ENCODE measurements around the gene MYT1. TPM values are rescaled to one million over a fixed set of nuclear protein-coding genes. Genes with fewer than 3 reads are reported as not detected.
A peak's percentile ranks its signal among the peaks of the same experiment; 100 is the strongest.

The MYT1 gene
- total RNA-seq, 1 donor from 2014 or later, result not detected

DNA sequence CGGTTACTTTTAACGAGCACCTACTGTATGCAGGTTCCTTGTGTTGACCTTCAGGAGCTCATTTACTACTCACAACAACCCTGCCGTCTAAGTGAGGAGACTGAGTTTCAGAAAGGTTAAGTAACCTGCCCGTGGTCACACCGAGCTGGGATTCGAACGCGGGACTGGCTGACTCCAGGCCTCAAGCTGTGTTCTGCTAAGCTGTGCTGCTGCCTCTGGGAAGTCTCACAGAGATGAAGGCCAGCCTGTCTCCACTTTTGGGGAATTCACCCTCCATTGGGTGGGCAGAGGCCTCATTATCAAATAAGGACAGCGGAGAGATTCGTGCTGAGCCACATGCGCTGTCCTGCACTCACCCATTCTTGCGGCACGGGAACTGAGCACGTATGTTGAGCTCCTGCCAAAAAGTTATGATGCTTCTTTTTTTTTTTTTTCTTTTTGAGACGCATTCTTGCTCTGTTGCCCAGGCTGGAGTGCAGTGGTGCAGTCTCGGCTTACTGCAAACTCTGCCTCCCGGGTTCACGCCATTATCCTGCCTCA, 25.9 kb upstream of the MYT1 start:
- peak; percentile 62 for DNase-seq (ENCODE audit: low spot score)
- intact Hi-C loops (cut with DNase I), result no loop called here

DNA sequence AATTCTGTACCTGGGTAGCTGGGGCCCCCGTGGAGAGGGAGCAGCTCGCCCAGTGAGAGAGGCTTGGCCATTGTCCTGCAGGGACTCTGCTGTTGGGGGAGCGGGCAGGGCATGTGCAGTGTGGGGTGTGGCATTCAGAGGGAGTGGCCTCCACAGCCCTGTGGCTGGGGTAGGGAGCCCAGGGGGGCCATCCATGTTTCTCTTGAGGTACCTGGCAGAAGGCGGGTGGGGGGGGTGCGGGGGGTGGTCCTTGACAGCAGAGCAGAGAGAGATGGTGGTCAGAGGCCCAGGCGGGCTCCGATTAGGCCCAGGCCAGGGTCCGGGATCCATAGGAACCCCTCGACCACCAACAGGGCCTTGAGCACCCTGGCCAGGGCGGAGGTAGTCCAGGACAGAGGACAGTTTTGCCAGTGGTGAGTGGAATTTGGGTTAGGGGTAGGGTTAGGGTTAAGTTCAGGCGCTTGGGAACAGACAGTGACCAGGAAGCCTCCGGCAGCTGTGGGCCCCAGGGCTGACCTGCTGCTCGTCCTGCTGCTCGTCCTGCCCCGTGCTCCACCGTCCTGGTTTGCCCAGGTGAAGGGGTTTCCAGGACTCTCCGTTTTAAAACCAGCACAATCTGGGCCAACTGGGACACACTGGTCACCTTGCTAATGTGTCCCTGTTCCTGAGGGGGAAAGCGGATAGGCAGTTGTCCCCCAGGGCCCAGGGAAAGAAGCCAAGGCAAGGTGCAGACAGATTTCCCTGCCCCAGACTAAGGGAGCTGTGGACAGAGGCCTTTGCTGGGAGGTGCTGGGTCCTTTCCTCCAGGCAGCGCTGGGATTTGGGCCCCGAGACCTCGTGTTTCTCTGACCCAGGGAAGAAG, 24.8 kb upstream of the MYT1 start:
- peak; percentile 54 for DNase-seq (ENCODE audit: low spot score)
- intact Hi-C loops (cut with DNase I), result no loop called here

DNA sequence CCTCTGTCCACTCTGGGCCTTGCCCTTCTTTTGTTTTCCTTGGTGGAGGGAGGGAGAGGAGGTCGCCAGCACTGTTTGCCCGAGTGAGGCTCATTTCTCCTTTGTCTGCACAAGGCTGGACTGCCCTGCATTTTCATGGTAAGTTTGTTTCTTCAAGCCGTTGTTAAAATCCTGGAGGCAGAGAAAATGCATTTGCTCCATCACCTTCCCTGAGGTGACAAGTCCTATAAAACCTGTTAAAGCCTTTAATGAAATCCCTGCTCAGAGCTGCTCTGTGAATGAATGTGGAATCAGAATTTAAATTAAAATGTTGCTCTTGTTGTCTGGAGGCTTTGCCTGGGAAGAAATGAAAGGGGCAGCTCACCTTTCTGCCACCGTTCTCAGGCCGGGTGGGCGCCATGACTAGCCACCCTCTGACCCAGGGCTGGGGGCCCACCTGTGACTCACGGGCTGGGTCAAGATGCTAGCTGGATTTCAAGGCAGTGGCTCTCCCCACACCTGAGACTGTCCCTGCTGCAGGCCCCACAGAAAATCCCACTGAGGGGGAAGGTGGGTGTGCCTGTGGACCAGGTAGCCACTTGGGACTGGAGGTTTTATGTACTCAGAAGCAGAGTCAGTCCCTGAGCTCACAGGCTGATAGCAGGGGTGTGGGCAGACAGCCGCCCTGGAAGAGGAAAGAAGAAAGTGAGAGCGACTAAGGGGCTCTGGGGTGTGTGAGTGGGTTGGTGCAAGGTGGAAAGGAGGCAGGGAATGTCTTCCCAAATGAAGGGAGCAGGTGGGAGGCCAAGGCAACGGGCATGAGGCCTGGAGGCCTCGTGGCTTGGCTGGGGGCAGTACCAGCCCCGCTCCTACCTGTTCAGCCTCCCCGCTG, 24.0 kb upstream of the MYT1 start:
- DNase-seq (ENCODE audit: low spot score), result peak; percentile 39
- intact Hi-C loops (cut with DNase I), result no loop called here

DNA sequence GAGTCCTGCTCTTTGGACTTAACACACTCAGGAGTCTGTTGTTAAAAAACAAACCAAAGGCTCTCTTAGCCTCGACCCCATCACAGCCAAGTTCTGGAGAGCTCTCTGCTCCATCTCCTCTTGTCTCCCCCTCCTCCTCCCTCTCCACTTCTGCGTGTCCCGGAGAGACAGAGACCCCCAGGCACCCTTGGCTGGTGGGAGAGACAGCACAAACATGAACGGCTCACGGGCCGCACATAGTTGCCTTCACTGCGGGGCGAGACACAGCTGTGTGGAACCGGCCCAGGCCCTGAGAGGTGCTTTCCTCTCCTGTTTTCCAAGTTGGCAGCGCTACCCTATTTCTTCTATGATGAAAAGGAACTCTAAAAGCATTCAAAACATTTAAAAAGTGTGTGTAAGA, 23.3 kb upstream of the MYT1 start:
- intact Hi-C loops (cut with DNase I), result no loop called here
- peak; percentile 46 for DNase-seq (ENCODE audit: low spot score)

DNA sequence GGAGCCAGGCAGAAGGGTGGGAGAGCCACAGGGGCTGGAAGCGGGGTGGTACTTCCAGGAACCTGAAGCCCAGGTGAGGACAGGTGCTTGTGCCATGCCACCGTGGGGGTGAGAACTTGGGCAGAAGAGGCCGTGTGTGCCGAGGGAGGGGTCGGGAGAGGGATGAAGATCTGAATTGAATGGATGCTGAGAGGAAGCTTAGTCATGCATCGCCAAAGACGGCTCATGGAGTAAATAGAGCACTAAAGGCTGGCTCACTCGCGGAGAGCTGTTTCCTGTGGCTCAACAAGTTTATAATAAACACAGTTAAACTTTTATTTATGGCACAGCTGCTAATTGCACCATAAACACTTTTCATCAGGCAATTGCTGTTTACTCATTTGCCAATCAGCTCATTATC, 21.7 kb upstream of the MYT1 start:
- DNase-seq (ENCODE audit: low spot score), result peak; percentile 17
- intact Hi-C loops (cut with DNase I), result no loop called here

DNA sequence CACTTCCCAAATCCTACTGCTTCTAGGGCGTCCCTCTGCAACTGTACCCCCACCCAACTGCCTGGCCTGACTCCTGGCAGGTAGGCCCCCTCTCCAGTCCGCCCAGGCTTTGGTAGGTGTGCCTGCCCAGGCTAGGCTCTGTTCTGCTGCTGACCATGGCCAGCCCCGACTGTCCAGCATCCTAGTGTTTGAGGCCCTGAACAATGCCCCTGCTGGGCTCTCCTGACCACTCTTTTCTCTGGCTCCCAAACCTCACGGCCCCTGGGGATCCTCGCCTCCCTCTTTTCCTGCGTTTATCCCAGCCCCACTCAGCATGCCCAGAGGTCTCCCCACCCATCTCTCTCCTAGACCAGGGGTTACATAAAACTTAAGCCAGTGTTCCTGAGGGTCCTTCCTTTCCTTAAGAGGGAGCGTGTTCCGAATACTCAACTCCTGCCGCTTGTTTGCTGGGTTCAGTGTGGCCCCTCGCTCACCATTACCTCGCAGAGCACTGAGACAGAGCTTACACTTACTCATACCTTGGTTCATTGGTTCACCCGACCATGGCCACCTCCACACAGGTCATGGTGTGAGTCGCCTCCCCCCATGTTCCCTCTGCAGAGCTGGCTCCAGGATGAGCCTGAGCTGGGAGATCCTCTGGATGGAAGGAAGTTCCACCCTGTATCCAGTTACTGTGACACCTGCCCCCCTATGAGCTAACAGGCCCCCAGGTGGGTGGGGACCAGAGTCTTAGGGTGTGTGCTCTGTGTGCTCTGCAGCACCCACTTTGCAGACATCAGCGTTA, 21.0 kb upstream of the MYT1 start:
- peak; percentile 36 for DNase-seq (ENCODE audit: low spot score)
- intact Hi-C loops (cut with DNase I), result no loop called here

DNA sequence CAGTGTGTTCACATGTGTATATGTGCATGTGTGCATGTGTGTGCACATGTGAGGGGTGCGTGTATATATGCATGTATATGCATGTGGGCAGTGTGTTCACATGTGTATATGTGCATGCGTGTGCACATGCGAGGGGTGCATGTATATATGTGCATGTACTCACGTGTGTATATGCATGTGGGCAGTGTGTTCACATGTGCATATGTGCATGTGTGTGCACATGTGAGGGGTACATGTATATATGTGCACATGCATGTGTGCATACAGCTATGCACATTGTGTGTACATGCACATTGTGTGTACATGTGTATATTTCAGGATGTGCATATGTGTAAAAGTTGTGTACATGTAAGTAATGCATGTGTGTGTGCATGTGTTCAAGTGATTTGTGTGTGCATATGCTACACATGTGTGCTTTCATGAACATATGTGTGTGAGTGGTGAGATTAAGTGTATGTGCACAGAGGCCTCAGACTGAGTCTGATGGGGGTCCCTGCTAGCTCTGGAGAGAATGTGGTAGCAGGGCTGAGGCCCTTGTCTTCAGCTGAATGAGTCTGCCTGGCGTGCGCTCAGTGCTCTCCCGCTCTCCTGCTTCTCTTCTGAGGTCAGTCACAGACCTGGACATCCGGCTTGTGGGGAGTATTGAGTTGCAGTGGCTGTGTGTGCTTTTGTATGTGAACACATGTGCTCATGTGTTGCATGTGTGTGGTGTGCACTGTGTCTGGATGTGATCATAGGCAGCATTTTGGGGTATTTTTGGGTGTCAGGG, 19.9 kb upstream of the MYT1 start:
- intact Hi-C loops (cut with DNase I), result no loop called here
- DNase-seq (ENCODE audit: low spot score), result peak; percentile 35

DNA sequence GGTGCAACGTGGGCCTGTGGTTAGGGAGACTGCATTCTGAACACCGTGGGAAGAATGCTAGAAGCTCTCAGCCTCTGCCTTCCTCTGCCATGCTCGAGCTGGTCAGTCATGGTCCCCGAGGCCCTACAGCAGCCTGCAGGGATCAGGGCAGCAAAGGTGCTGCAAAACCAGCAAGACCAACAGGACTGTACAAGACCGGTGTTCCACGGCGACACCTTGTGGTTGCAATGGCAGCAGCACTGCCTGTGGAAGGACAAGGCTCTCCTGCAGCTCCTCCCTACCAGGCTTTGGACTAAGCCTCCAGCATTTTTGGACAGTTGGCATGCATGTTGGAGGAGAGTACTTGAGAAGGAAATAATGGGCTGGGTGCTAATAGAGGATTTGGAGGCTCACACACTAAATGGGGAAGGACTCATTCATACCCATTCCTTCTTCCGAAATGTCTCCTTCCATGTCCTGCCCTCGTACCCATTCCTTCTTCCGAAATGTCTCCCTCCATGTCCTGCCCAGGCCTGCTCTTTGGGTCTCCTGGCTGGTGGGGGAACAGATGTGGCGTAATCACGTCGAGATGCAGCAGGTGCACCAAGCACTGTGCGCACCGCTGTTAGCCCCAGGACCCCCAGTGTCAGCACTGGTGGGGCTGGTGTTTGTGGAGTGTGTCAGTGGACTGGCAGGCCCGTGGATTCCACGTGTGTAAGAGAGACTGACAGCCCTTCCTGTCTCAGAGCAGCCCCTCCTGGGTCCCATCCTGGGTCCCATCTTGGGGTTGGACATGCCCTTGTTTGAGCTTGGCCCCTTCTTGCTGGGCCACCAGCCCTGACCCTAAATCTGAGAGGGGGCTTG, 18.6 kb upstream of the MYT1 start:
- intact Hi-C loops (cut with DNase I), result no loop called here
- peak; percentile 65 for DNase-seq (ENCODE audit: low spot score)

- peak; percentile 0 for DNase-seq (ENCODE audit: low spot score)
- intact Hi-C loops (cut with DNase I), result no loop called here
Measured at GRCh38 chr20:64146301-64146935, 17.8 kb upstream of the MYT1 start.

DNA sequence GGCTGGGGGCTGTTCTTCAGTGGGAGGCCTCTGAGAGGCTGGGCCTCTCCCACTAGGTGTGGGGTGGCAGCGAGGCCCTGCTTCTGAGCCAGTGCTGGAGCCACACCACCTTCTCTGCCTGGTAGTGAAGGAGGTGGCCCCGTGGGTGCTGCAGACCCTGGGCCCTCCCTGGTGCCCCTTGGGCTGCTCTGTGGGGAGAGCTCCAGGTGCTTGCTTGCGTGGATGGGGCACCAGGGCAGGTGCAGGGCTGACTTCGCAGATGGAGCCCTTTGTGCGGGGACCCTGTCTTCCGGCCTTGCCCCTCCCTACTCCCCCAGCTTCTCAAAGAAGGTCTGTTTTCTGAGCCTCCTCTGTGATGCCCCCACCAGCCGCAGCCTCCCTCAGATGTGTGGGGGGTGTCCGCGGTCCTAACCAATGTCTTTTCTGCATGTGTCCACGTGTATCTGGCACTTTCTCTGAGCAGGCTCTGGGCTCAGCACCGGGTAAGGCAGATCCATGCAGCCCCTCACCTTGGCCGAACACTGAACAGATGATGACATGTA, 17.2 kb upstream of the MYT1 start:
- intact Hi-C loops (cut with DNase I), result no loop called here
- DNase-seq (ENCODE audit: low spot score), result peak; percentile 65

GRCh38 chr20:64148581-64148980, 15.7 kb upstream of the MYT1 start:
- DNase-seq (ENCODE audit: low spot score), result peak; percentile 24
- intact Hi-C loops (cut with DNase I), result no loop called here

DNA sequence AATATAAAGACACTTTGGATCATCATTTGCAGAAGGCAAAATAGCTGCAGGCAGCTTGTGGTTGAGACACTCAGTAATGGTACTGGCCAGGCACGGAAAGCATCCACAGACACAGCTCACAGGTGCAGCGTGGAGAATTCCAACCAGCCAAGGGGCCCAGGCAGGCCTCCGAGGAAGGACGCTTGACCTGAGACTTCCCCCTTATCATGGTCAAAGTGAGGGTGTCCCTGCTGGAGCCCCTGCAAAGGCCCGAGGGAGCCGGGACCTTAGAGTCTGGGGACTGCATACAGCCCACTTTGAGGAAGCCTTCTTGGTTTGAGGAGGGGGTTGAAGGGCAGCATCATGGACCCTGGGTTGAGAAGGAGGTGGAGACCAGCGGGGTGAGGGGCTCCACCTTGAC, 15.1 kb upstream of the MYT1 start:
- DNase-seq (ENCODE audit: low spot score), result peak; percentile 19

GRCh38 chr20:64149809-64150560, 14.3 kb upstream of the MYT1 start:
- DNase-seq (ENCODE audit: low spot score), result peak; percentile 54

More for the DNA sequence above, 15.1 kb upstream of the MYT1 start:
- intact Hi-C loops (cut with DNase I), result no loop called here

DNA sequence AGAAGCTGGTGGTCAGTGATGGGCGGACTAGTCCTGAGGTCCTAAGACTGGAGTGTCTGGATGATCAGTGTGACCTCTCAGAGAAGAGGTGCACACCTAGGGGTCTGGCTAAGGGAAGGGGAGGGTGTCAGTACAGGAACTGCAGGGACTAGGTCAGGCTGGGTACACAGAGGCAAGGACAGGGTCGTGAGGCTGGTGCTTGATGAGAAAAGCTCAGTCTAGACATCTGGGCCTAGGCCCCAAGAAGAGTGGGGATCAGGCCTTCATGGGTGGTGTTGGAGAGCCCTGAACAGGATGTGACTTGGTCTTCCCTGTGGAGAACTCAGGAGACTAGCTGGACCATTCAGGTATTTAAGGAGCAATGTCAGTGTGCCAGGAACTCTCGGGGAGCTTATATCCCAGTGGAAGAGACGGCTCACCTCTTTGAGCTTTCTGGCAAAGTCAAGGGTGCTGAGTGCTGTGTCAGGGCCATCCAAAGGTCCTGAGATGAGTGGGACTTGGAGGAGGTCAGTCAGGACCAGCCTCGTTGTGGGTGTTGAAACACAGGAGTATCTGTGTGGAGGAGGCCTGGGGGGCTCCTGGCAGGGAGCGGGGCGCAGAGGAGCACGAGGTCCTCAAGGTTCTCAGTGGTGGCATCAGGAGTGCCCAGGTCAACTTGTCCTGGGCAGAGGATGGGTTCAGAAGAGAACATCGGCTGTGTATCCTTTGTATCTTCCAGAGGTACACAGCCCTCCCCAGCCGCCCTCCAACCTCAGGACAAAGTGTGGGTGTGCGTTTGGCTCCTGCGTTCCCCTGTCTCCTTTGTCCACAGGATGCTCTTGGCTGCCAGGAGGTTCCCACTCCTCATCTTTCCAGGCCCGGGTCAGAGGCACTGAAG, 13.3 kb upstream of the MYT1 start:
- intact Hi-C loops (cut with DNase I), result no loop called here
- peak; percentile 33 for DNase-seq (ENCODE audit: low spot score)

More at GRCh38 chr20:64149809-64150560, 14.3 kb upstream of the MYT1 start:
- intact Hi-C loops (cut with DNase I), result no loop called here

DNA sequence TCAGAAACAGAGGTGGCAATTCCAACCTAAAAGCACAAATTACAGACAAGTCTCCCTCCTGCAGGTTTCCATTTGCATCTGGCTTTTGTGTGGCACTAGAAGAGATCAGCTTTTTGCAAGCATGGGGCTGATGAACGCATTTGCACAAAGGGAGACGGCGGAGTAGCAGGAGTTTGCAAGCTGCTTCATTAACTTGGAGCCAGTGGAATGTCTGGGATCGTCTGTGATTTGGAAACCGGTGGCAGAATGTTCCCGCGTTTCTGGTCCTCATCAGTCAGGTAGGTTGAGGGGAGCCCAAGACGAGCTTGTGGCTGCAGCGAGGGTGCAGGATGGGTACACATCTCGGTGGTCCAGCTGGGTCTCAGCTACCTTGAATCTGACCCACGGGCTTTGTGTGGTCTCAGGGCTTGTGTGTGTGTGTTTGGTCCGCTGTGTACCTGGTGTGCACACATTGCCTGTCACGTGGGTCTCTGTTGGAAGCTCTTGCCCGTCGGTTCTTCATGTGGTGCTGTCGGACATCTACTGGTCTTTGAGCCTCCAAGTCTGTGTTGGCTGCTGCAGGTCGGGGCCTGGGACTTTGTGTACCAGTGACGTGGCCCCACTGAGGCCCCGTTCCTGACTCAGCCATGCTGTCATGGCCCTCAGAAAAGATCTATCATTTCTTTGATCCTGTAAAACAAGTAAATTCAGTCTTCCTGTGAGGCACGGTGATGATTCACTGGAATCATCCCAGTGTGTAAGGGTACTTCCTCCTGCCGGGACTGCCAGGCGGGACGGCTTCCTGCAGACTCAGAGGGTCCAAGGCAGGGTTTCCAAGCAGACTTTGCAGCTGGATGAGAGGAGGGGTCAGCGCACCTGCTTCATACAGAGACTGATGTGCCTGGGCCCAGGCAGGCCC, 12.4 kb upstream of the MYT1 start:
- DNase-seq (ENCODE audit: low spot score), result no peak
- intact Hi-C loops (cut with DNase I), result no loop called here
